Measurements from ENCODE around the gene KIF26A.

KIF26A gene

DNA sequence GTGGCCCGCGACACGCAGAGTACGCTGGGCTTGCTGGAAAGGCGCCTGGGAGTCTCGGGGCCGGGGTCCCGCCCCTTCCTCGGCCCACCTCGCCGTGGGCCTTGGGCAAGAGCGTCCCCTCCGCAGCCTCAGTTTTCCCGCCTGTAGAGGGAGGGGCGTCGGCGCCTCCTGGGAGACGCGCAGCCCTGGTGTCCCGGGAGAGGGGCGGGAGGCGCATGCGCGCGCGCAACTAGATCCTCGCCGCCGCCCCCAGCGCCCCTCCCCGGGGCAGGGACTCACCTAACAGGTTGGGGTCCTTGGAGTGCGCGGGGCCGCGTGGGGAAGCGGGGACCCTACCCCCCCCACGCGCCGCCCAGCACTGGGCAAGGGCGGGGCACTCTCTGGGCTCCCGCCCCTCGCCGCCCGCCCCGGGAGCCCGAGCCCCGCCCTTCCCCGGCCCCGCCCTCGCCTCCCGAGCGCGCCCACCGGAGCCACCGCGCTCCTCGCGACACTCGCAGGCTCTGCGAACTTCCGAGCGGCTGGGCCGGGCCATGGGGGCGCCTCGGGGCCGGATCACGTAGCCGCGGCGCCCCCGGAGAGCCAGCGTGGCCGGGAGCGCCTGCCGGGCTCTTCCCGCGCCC lies at the start of gene KIF26A:
Gene KIF26A, plus strand, starts transcription at position 490 of the 620 bp plus-strand sequence. CDS start 136 bp downstream, outside the sequence.
- no peaks in the 10 kb centered on the region for H3K9me3 ChIP-seq (ENCODE audit: control insufficient read depth in 5 of 5, low read length in 5 of 5)
- peaks cover 0 to 52% (median 35%) of the 10 kb centered on the region in 5 donors for H3K4me1 ChIP-seq (ENCODE audit: control insufficient read depth in 5 of 5, insufficient read depth in 5 of 5, low read length in 5 of 5)
- H3K27me3 ChIP-seq (ENCODE audit: control insufficient read depth in 5 of 5, insufficient read depth in 4 of 5, low read length in 5 of 5): peaks cover 33 to 58% (median 44%) of the 10 kb centered on the region in 5 donors
- H3K4me3 ChIP-seq (ENCODE audit: low read depth in 1 of 5, low read length in 5 of 5): peak within 1 kb of the TSS in 4 of 5 donors; percentile 60 to 75 (median 66)
- no peak within 1 kb of the TSS for H3K27ac ChIP-seq (ENCODE audit: low read depth, low read length)
- H3K36me3 ChIP-seq (ENCODE audit: control insufficient read depth in 5 of 5, insufficient read depth in 5 of 5, low read length in 5 of 5): peaks cover 0 to 8% (median 0%) of the 10 kb centered on the region in 5 donors
- H3K9ac ChIP-seq (ENCODE audit: low read length in 5 of 5): peak within 1 kb of the TSS in 3 of 5 donors; percentile 7 to 77 (median 35)

- H3K9ac ChIP-seq (ENCODE audit: low read length in 5 of 5): no peak overlapping the region
- H3K4me3 ChIP-seq (ENCODE audit: low read depth in 1 of 5, low read length in 5 of 5): no peak overlapping the region
- peaks cover 30 to 44% (median 35%) of the 10 kb centered on the region in 5 donors for H3K27me3 ChIP-seq (ENCODE audit: control insufficient read depth in 5 of 5, insufficient read depth in 4 of 5, low read length in 5 of 5)
- peaks cover 0 to 4% (median 2%) of the 10 kb centered on the region in 5 donors for H3K9me3 ChIP-seq (ENCODE audit: control insufficient read depth in 5 of 5, low read length in 5 of 5)
- H3K4me1 ChIP-seq (ENCODE audit: control insufficient read depth in 5 of 5, insufficient read depth in 5 of 5, low read length in 5 of 5): peaks cover 0 to 26% (median 9%) of the 10 kb centered on the region in 5 donors
- H3K36me3 ChIP-seq (ENCODE audit: control insufficient read depth in 5 of 5, insufficient read depth in 5 of 5, low read length in 5 of 5): no peaks in the 10 kb centered on the region
- no peak overlapping the region for H3K27ac ChIP-seq (ENCODE audit: low read depth, low read length)
Measured at GRCh38 chr14:104090071-104090748, 48.2 kb upstream of the KIF26A start.

GRCh38 chr14:104091061-104091926 lies 47.1 kb upstream of the KIF26A start:
- H3K4me1 ChIP-seq (ENCODE audit: control insufficient read depth in 5 of 5, insufficient read depth in 5 of 5, low read length in 5 of 5): peaks cover 0 to 19% (median 7%) of the 10 kb centered on the region in 5 donors
- no peak overlapping the region for H3K27ac ChIP-seq (ENCODE audit: low read depth, low read length)
- H3K4me3 ChIP-seq (ENCODE audit: low read depth in 1 of 5, low read length in 5 of 5): no peak overlapping the region
- H3K9ac ChIP-seq (ENCODE audit: low read length in 5 of 5): no peak overlapping the region
- peaks cover 32 to 47% (median 37%) of the 10 kb centered on the region in 5 donors for H3K27me3 ChIP-seq (ENCODE audit: control insufficient read depth in 5 of 5, insufficient read depth in 4 of 5, low read length in 5 of 5)
- no peaks in the 10 kb centered on the region for H3K36me3 ChIP-seq (ENCODE audit: control insufficient read depth in 5 of 5, insufficient read depth in 5 of 5, low read length in 5 of 5)
- H3K9me3 ChIP-seq (ENCODE audit: control insufficient read depth in 5 of 5, low read length in 5 of 5): peaks cover 0 to 4% (median 2%) of the 10 kb centered on the region in 5 donors

DNA sequence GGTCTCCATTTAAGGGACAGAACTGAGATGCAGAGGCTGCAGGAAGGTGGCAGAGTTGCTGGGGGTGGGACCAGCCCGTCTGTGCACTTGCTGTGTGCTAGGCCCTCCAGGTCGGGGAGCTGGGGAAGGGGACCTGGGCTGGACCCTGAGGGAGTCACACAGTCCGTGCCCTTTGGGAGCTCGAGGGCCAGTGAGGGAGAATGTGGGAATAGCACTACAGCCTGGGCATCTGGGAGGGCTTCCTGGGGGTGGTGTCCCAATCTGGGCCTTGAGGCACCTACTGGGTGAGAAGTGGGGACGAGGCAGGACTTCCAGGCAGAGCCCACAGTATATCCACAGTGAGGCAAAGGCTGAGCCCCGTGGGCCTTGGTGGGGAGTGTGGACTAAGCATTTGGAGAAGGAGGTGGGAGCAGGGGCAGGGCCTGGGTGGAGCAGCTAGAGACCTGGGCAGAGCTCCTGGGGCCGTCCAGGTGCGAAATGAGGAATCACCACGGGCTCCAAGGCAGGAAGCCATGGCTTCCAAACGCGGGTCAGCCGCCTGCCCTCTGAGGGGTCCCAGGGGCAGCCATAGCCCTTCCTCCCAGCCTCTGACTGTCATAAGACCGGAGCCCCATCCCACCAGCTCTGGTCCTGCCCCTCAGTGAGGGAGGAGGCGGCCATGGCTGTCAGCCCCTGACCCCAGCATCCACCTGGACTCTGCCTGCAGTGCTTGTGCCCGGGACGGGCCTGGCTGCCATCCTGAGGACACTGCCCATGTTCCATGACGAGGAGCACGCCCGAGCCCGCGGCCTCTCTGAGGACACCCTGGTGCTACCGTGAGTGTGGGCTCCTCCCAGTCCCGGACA lies 46.2 kb upstream of the KIF26A start:
- Histone ChIP-seq H3K9me3 (ENCODE audit: control insufficient read depth in 5 of 5, low read length in 5 of 5) (peaks cover 0 to 4% (median 2%) of the 10 kb centered on the region in 5 donors), H3K4me3 (ENCODE audit: low read depth in 1 of 5, low read length in 5 of 5) (no peak overlapping the region), H3K27ac (ENCODE audit: low read depth, low read length) (no peak overlapping the region), H3K4me1 (ENCODE audit: control insufficient read depth in 5 of 5, insufficient read depth in 5 of 5, low read length in 5 of 5) (peaks cover 0 to 16% (median 7%) of the 10 kb centered on the region in 5 donors), H3K9ac (ENCODE audit: low read length in 5 of 5) (no peak overlapping the region), H3K27me3 (ENCODE audit: control insufficient read depth in 5 of 5, insufficient read depth in 4 of 5, low read length in 5 of 5) (peaks cover 29 to 43% (median 34%) of the 10 kb centered on the region in 5 donors), H3K36me3 (ENCODE audit: control insufficient read depth in 5 of 5, insufficient read depth in 5 of 5, low read length in 5 of 5) (no peaks in the 10 kb centered on the region)

- Histone ChIP-seq H3K4me3 (ENCODE audit: low read depth in 1 of 5, low read length in 5 of 5) (no peak overlapping the region), H3K36me3 (ENCODE audit: control insufficient read depth in 5 of 5, insufficient read depth in 5 of 5, low read length in 5 of 5) (no peaks in the 10 kb centered on the region), H3K9ac (ENCODE audit: low read length in 5 of 5) (no peak overlapping the region), H3K9me3 (ENCODE audit: control insufficient read depth in 5 of 5, low read length in 5 of 5) (peaks cover 0 to 4% (median 2%) of the 10 kb centered on the region in 5 donors), H3K27me3 (ENCODE audit: control insufficient read depth in 5 of 5, insufficient read depth in 4 of 5, low read length in 5 of 5) (peaks cover 26 to 35% (median 33%) of the 10 kb centered on the region in 5 donors), H3K27ac (ENCODE audit: low read depth, low read length) (no peak overlapping the region), H3K4me1 (ENCODE audit: control insufficient read depth in 5 of 5, insufficient read depth in 5 of 5, low read length in 5 of 5) (peaks cover 0 to 9% (median 3%) of the 10 kb centered on the region in 5 donors)
Measured at GRCh38 chr14:104092931-104093365, 45.4 kb upstream of the KIF26A start.

DNA sequence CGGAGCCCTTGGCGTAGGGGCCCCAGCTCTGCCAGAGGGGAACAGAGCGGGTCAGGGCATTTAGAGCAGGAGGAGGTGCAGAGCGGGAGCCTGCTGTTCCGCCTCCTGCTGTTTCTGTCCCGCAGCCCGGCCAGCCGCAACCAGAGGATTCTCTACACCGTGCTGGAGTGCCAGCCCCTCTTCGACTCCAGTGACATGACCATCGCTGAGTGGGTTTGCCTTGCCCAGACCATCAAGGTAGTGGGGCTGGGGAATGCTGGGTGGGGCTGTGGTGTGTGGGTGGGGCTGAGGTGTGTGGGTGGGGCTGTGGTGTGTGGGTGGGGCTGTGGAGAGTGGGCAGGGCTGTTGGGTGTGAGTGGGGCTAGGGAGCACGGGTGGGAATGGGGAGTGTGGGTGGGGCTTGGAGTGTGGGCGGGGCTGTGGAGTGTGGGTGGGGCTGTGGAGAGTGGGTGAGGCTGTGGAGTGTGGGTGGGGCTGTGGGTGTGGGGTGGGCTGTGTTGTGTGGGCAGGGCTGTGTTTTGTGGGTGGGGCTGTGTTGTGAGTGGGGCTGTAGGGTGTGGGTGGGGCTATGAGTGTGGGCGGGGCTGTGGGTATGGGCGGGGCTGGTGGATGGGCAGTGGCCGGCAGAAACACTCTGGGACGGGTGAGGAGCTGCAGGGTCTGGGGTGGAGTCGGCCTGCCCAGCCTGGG lies 44.9 kb upstream of the KIF26A start:
- Histone ChIP-seq H3K27ac (ENCODE audit: low read depth, low read length) (no peak overlapping the region), H3K9me3 (ENCODE audit: control insufficient read depth in 5 of 5, low read length in 5 of 5) (peaks cover 0 to 4% (median 2%) of the 10 kb centered on the region in 5 donors), H3K9ac (ENCODE audit: low read length in 5 of 5) (no peak overlapping the region), H3K27me3 (ENCODE audit: control insufficient read depth in 5 of 5, insufficient read depth in 4 of 5, low read length in 5 of 5) (peaks cover 22 to 34% (median 33%) of the 10 kb centered on the region in 5 donors), H3K4me1 (ENCODE audit: control insufficient read depth in 5 of 5, insufficient read depth in 5 of 5, low read length in 5 of 5) (peaks cover 0 to 5% (median 0%) of the 10 kb centered on the region in 5 donors), H3K4me3 (ENCODE audit: low read depth in 1 of 5, low read length in 5 of 5) (no peak overlapping the region), H3K36me3 (ENCODE audit: control insufficient read depth in 5 of 5, insufficient read depth in 5 of 5, low read length in 5 of 5) (no peaks in the 10 kb centered on the region)

GRCh38 chr14:104094056-104094708 lies 44.2 kb upstream of the KIF26A start:
- H3K27me3 ChIP-seq (ENCODE audit: control insufficient read depth in 5 of 5, insufficient read depth in 4 of 5, low read length in 5 of 5): peaks cover 22 to 35% (median 33%) of the 10 kb centered on the region in 5 donors
- no peaks in the 10 kb centered on the region for H3K36me3 ChIP-seq (ENCODE audit: control insufficient read depth in 5 of 5, insufficient read depth in 5 of 5, low read length in 5 of 5)
- peaks cover 0 to 5% (median 0%) of the 10 kb centered on the region in 5 donors for H3K4me1 ChIP-seq (ENCODE audit: control insufficient read depth in 5 of 5, insufficient read depth in 5 of 5, low read length in 5 of 5)
- H3K4me3 ChIP-seq (ENCODE audit: low read depth in 1 of 5, low read length in 5 of 5): no peak overlapping the region
- no peak overlapping the region for H3K9ac ChIP-seq (ENCODE audit: low read length in 5 of 5)
- H3K9me3 ChIP-seq (ENCODE audit: control insufficient read depth in 5 of 5, low read length in 5 of 5): peaks cover 0 to 4% (median 2%) of the 10 kb centered on the region in 5 donors
- H3K27ac ChIP-seq (ENCODE audit: low read depth, low read length): no peak overlapping the region

GRCh38 chr14:104094709-104095425 lies 43.5 kb upstream of the KIF26A start:
- no peak overlapping the region for H3K27ac ChIP-seq (ENCODE audit: low read depth, low read length)
- H3K4me3 ChIP-seq (ENCODE audit: low read depth in 1 of 5, low read length in 5 of 5): no peak overlapping the region
- no peak overlapping the region for H3K9ac ChIP-seq (ENCODE audit: low read length in 5 of 5)
- no peaks in the 10 kb centered on the region for H3K36me3 ChIP-seq (ENCODE audit: control insufficient read depth in 5 of 5, insufficient read depth in 5 of 5, low read length in 5 of 5)
- peaks cover 0 to 5% (median 0%) of the 10 kb centered on the region in 5 donors for H3K4me1 ChIP-seq (ENCODE audit: control insufficient read depth in 5 of 5, insufficient read depth in 5 of 5, low read length in 5 of 5)
- peaks cover 0 to 4% (median 2%) of the 10 kb centered on the region in 5 donors for H3K9me3 ChIP-seq (ENCODE audit: control insufficient read depth in 5 of 5, low read length in 5 of 5)
- H3K27me3 ChIP-seq (ENCODE audit: control insufficient read depth in 5 of 5, insufficient read depth in 4 of 5, low read length in 5 of 5): peaks cover 22 to 38% (median 34%) of the 10 kb centered on the region in 5 donors
